ENCODE measurements around the gene MIS12.

GRCh38 chr17:5488752-5489151, 2.4 kb downstream of the MIS12 start:
- no peak for TF ChIP-seq CTCF (IDR thresholded peaks at IDR 0.05 in 4 of 5, conservative IDR thresholded peaks at IDR 0.05 in 1 of 5)
- TF ChIP-seq POLR2A (IDR thresholded peaks at IDR 0.05), result no peak
